HG02938 (cell line): ENCODE data around the gene TMEM91.
"Not testable (repeated sequence)": the region's sequence is repeated elsewhere in the genome, so short reads cannot be mapped to it uniquely, and the experiment has no call there.

Experiments used
- ATAC-seq: cut with Tn5 transposase; IDR thresholded peaks from one replicate; pipeline ENCODE4 v1.9.1; 2021; ENCODE audit warnings: mild to moderate bottlenecking, moderate library complexity; ENCODE audit not compliant: unreplicated experiment

The TMEM91 gene

DNA sequence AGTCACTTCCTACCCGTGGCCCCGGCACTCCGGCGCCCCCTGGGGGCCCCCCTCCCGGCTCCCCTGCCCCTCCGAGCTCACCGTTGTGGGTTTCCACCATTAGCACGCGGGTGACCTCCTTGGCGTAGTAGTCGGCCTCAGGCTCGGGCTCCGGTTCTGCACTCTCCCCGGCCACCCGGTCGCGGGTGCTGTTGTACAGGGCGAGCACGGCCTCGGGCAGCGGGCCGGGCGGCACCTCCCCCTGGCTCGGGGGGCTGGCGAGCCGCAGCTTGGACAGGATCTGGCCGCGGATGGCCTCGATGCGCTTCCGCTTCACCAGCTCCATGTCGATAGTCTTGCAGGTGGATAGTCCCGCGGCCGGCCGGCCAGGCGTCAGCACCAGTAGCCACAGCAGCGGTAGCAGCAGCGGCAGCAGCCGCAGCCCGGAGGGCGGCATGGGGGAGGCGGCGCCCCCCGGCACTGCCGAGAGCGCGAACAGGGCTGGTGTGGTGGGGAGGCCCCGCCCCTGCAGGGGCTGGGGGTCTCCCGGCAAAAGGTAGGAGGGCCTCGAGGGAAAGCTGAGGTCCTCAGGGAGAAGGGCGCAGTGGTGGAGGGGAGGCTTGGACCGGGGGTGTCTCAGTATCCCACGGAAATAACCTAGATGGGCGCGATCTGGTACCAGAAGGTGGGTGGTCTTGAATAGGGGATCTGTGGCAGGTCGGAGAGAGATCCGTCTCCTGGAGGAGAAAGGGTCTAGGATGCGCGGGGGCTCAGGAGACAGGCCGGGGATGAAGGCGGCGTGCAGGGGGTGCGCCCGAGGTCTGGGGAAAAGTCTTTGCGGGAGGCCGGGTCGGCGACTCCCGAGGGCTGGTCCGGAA, 23.5 kb upstream of the TMEM91 start:
- ATAC-seq = no peak

DNA sequence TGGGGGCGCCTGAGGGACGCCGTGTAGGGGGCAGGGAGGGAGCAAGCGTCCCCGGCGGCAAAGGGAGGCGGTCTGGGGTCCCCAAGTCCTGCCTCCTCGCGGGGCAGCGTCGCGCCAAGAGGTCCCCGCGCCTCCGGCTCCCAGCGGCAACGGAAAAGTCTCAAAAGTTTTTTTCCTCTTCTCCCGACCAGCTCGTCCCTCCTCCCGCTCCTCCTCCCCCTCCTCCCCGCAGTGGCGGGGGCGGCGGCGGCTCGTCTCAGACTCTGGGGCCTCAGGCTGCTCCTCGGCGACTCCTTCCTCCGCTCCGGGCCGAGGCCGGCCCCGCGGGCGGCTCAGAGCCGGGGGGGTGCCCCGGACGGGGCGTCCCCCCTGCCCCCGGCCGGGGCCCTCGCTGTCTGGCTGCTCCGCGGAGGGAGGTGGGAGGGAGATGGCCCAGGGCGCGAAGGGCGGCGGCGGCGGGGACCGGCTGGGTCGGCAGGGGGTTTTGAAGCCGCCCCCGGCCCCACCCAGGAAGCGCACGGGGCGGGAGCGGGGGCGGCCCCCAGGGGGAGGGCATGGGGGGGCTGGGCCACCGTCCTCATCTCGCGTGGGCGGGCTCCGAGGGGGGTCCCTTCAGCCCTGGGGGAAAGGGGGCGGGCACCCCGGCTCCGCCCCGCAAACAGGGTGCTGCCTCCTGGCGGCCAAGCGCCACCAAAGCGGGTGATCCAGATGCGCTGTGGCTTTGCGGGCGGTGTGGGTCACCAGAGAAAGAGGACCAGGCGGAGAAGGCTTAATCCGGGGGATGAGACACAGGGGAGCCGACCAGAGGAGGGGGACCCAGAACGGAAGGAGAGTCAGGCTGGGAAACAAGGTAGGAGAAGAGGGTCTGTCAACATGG, 22.6 kb upstream of the TMEM91 start, which contains the start of gene TGFB1:
TGFB1 (minus strand) TSS at position 457 of the 877 bp plus-strand sequence. CDS start 878 bp downstream, outside the sequence.
- no peak for ATAC-seq

DNA sequence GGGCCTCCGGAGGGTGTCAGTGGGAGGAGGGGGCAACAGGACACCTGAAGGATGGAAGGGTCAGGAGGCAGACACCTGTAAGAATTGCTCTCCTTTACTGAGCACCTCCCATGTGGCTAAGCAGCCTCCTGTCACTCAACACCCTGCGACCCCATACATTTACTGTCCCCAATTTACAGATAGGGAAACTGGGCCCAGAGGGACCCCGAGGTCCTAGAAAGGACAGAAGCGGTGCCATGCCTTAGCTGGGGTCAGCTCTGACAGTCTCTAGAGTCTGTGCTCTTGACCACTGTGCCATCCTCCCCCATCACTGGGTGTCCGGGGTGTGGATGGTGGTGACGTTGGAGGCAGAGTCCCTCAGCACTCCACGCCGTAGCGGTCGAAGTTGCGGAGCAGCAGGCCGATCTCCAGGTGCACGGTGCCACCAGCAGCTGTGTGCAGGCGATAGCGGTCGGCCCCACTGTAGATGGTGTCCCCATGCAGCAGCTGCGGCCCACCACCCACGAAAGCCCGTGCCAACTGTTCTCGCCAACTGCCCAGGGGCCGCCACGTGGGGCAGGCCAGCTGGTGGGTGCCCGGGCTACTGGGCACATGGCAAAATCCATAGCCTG, 21.9 kb upstream of the TMEM91 start:
- no peak for ATAC-seq

DNA sequence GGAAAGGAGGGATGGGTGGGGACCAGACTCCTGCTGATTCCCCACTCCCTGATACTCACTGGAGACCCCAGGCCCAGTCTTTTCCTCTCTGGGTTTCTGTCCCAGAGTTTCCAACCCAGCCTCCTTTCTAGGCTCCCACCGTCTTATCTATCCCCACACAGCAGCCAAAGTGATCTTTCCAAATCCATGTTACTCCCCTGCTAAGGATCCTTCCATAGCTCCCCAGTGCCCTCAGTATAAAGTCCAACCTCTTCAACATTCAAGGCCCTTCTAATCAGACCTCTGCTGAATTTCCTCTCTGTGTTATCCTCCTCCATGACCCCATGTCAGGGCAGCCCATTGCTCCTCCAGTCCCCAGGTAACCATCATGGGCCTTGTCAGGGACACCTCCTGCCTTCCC, 21.3 kb upstream of the TMEM91 start:
- ATAC-seq = no peak

DNA sequence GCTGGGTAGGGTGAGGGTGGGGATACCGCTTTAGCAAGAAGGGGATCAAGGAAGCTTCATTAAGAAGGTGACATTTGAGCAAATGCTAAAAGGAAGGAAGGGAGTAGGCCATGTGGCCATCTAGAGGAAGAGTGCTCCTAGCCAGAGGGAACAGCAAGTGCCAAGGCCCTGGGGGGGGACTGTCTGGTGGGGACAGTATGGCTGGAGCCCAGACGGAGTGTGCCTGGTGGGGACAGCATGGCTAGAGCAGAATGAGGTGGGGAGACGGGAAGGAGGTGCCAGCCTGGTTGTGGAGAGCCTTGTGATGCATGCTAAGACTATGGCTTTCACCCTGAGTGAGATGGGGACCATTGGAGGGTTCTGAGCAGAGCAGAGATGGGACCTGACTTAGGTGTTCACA, 20.5 kb upstream of the TMEM91 start:
- ATAC-seq = no peak

DNA sequence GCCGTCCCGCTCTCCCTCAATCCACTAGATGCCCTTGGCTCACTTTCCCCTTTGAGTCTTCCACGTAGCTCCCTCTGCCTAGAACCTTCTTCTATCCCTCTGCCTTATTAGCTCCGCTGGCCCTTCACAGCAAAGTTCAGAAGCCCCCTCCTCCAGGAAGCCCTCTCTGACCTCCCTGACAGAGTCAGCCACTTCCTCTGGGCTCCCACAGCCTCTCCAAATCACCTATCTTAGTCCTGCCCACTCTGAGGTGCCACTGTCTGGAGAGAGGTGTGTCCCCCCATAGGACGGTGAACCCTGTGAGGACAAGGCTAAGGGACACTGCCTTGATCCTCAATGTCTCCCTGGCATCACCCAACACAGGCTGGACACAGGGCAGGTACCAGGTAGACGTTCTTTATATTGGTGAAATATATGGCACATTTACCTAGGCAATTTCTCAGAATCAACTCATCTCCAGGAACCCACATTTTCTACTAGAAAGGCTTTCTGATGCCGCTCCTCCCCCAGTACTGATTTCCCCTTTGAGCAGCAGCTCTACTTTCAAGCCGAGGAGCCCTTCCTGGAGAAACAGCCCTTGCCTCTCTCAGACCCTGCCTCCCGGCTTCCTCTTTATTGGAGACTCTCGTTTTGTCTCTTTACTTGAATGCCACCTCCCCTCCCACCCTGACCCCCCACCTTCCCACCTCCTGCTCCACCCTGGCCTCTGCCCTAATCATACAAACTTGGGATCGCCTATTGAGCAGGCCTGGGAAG, 19.2 kb upstream of the TMEM91 start:
- no peak for ATAC-seq

DNA sequence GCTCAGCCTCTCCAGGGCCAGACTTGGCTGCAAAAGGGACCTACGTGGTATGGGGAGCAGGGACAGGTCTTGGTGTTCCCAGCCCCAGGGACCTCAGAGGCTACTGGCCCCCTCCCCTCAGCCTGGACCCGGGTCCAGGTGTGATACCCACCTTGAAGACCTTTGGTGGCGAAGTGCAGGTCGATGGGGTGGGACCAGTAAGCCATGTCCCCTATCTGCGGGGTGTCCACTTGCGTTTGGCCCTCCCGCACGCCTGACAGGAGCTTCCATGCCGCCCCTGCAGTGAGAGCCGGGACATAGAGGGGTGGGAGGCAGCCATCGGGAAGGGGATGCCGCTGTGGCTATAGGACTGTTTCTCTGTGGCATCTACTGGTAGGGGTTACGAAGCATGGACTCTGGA, 18.6 kb upstream of the TMEM91 start:
- ATAC-seq = no peak

DNA sequence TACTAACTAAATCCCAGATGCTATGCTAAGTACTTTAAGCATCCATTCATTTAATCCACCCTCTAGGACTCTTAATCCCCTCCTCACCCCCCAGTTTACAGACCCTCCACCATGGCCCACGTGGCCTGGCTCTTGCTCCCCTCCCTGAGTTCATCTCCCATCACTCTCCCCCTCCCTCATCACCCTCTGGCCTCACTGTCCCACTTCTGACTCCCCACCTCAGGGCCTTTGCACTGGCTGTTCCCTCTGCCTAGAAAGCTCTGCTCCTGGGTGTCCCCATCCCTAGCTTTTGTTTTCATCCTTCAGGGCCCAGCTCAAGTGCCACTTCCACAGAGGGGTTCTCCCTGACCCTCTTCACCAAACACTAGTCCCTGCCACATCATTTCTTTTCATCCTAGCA, 16.6 kb upstream of the TMEM91 start:
- no peak for ATAC-seq

DNA sequence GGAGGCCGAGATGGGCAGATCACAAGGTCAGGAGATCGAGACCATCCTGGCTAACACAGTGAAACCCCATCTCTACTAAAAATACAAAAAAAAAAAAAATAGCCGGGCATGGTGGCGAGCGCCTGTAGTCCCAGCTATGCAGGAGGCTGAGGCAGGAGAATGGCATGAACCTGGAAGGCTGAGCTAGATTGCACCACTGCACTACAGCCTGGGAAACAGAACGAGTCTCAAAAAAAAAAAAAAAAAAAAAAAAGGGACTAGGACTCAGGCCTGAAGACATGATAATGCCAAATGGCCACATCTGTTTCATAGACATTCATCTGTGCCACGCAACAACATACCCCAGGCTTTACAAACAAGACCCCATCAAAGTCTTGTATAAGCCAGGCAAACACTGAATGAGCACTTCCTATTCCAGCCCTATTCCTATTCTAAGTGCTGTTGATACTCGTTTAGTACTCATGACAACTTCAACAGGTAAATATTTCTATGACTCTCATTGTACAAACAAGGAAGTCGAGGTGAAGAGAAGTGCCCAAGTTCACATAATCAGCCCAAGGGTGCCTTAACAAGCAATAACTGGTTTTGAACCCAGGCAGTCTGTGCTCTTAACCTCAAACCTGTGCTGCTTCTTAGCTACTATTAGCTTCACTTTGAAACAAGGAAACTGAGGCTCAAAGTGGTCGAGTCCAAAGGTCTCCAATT, 14.0 kb upstream of the TMEM91 start:
- ATAC-seq = no peak

DNA sequence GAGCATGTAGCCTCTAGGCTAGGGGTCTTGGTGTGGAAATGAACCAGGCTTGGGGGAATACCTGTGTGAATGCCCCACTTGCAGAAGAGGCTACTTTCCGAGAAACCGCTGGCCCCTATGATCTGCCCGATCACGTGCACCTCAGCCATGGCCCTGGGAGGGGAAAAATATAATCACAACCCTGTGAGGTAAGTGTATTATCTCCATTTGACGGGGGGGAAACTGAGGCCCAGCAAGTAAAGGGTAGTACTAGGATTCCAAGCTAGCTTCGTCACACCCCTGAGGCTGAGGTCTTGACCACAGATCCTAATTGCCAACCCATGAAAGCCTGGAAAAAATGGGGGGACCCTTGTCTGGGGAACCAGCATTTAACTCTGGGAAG, 13.0 kb upstream of the TMEM91 start:
- no peak for ATAC-seq

DNA sequence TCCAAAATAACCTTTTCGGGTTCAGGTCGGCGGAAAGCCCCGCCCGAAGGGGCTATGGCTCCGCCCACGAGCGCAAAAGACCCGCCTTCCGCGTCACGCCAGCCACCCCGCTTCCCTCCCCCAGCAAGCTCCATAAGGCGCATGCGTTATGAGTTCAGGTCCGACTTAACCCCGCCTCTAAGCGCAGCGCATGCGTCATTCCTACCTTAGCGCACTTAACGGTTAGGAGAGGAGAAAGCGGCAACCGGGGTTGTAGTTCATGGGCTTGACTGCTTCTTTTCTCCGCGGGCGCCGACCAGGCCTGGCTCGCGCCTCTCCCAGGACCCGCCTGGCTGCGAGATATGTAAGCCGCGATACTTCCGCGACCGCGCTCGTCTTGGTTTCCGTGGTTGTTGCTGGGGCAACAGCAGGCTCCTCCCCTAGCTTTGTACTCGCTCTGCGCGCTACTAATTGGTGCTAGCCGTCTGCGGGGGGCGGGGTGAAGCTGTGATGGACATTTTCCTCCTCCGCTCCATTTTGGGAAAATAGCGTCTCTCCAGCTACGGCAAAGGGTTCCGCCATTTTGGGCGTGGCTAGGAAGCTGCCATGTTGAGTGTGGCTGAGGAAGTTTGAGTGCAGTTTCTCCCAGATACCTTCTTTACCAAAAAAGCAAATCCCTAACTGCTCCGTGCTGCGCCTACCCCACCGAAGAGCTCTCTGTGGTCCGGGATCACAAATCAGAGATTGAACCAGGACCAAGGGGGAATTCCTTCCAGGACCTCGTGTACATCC, 12.4 kb upstream of the TMEM91 start, which contains the start of gene B9D2:
B9D2 (minus strand) TSS at position 397 of the 771 bp plus-strand sequence. CDS start 630 bp downstream, outside the sequence.
- ATAC-seq = peak; percentile 77

DNA sequence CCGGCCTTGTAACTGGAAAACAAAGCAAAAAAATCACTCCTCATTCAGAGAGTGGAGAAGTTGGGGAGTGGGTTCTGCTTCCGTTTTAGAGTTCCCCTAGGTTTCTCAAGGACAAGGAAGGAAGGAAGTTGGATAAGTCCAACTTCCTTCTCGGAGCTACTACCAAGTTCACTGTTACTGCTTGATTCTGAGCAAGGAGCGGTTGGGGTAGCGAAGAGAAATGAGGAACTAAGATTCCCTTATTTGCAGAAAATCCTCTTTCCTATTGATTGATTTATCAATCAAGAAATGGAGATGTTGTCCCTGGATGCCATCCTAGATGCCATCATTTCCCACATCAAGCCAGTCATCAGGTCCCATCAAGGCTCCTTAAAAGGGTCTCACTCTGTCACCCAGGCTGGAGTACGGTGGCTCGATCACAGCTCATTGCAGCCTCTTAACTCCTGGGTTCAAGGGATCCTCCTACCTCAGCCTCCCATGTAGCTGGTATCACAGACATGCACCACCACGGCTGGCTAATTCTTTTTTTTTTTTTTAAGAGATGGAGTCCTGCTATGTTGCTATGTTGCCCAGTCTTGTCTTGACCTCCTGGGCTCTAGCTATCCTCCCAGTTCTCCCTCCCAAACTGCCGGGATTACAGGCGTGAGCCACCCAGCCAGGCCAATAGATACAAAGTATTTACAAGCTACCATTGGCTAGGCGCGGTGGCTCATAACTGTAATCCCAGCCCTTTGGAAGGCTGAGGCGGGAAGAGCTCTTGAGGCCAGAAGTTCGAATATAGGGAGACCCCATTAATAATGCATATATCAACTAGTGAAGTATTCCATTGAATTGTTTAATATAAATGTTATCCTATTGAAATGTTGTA, 11.6 kb upstream of the TMEM91 start:
- ATAC-seq = no peak

DNA sequence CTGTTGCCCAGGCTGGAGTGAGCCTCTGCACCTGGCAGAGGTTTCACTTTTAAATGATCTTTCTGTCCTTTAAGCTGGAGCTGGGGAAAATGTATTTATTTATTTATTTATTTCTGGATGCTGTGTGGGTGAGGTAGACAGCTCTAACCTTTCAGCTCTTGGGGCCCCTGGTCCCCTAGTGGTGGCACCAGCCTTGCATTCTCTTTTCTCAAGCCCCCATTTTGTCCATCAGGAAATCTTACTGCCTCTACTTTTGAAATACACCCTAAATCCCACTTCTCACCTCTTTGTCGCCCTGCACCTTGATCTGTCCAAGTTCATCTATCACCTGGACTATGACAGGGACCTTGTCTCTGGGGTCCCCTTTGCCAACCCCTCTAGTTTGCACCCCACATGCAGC, 10.2 kb upstream of the TMEM91 start:
- ATAC-seq = no peak

DNA sequence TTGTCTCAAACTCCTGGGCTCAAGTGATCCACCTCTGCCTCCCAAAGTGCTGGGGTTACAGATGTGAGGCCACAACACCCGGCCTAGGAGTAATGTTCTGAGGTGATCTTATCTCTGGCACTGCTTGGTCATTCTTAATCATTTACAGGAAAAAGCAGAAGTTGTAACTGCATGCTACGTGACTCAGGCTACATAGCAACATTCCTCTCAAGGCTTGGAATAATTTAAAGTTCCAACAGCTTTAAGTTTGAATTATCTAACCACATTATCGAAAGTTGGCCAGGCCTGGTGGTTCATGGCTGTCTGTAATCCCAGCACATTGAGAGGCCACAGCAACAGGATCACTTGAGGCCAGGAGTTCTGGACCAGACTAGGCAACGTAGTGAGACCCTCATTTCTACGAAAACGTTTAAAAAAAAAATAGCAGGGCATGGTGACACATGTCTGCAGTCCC, 8.5 kb upstream of the TMEM91 start:
- ATAC-seq = no peak

DNA sequence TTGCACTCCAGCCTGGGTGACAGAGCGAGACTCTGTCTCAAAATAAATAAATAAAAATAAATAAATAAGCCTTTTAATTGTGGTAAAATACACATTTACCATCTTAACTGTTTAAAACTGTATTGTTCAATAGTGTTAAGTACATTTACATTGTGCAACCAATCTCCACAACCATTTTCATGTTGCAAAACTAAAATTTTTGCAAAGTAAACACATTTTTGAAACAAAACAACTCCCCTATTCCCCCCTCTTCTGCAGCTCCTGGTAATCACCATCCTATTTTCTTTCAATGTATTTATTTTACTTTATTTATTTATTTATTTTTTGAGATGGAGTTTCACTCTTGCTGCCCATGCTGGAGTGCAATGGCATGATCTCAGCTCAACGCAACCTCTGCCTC, 6.6 kb upstream of the TMEM91 start:
- ATAC-seq = no peak

DNA sequence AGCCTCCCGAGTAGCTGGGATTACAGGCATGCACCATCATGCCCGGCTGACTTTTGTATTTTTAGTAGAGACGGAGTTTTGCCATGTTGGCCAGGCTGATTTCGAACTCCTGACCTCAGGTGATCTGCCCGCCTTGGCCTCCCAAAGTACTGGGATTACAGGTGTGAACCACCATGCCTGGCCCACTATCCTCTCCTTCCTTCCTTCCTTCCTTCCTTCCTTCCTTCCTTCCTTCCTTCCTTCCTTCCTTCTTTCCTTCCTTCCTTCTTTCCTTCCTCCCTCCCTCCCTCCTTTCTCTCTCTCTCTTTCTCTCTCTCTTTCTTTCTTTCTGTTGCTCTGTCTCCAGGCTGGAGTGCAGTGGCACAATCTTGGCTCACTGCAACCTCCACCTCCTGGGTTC, 5.2 kb upstream of the TMEM91 start:
- ATAC-seq = not testable (repeated sequence)

DNA sequence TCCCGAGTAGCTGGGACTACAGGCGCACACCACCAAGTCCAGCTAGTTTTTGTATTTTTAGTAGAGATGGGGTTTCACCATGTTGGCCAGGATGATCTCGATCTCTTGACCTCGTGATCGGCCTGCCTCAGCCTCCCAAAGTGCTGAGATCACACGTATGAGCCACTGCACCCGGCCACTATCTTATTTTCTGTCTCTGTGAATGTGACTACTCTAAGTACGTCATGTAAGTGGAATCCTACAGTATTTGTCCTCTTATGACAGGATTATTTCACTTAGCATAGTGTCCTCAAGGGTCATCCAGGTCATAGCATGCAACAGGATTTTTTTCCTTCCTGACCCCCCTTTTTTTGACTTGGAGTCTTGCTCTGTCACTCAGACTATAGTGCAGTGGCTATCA, 4.8 kb upstream of the TMEM91 start:
- no peak for ATAC-seq

DNA sequence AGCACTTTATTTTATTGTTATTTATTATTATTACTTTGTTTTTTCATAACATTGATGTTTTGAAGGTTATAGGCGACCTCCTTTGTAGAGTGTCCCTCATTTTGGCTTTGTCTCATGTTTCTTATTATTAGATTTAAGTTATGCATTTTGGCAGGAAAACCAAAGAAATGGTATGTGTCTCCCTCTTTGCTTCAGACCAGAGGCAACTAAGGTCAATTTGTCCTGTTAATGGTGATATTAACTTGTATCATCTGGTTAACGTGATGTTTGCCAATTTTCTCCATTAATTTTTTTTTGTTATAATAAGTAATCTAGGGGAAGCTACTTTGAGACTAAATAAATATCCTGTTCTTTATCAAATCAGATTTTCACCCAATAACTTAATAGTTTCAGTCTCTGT, 3.8 kb upstream of the TMEM91 start:
- ATAC-seq = no peak
